HCT116 (cell line): Measurements from ENCODE around the gene TSR1. TPM values are rescaled to one million over a fixed set of nuclear protein-coding genes. Genes with fewer than 3 reads are reported as not detected.

Source experiments
- ATAC-seq: fragments of 200-7000 bp; cut with Tn5 transposase; 2 replicates; pipeline ENCODE4 v1.9.1; 2020; ENCODE audit warnings: mild to moderate bottlenecking, moderate library complexity
- BruUV-seq: library from RNA; stranded (reverse); fragments of 400-500 nt; replicated peaks from 2 replicates; lab custom pipeline; 2021; lab: Mats Ljungman, UMichigan
- CTCF ChIA-PET: fragments of 300-600 bp; sonication (Branson Sonifier 250); formaldehyde crosslinking; loops from one replicate; lab custom pipeline; 2021; ENCODE audit warnings: antibody characterized with exemption; lab: Charles Lee
- POLR2A ChIA-PET: fragments of 300-600, 350-600 bp; sonication (Branson Sonifier 250); formaldehyde crosslinking; loops from one replicate; lab custom pipeline; 2021; ENCODE audit warnings: antibody characterized with exemption; lab: Charles Lee
- RAD21 ChIA-PET, 2 experiments: fragments of 300-600 bp; sonication (Branson Sonifier 250); formaldehyde crosslinking; loops; one replicate each; lab custom pipeline; 2023; ENCODE audit warnings: low total read pairs in 2 of 2; ENCODE audit not compliant: uncharacterized antibody in 2 of 2, unreplicated experiment in 2 of 2, low non-redundant PET in 1 of 2; lab: Charles Lee
- DNase-seq: peaks from one replicate; pipeline ENCODE4 v3.0.0-alpha.2; 2010; ENCODE audit warnings: low read depth, low spot score
- H2AFZ ChIP-seq: fragments of 200-600 bp; shearing (Covaris generic), sonication (generic); 2 replicates; pipeline ENCODE4 v1.6.1; 2017; ENCODE audit warnings: low read depth, mixed run types, mixed read lengths, antibody characterized with exemption, low read length; ENCODE audit not compliant: poor library complexity, severe bottlenecking
- H3K27ac ChIP-seq: 2 replicates; pipeline ENCODE4 v1.5.1; 2012; ENCODE audit warnings: low read depth, low read length
- H3K27me3 ChIP-seq: fragments of 200-600 bp; sonication (generic); 2 replicates; pipeline ENCODE4 v1.6.1; 2016; ENCODE audit warnings: mixed run types, low read length, mixed read lengths; ENCODE audit not compliant: insufficient read depth
- H3K36me3 ChIP-seq, 2 experiments: fragments of 200-500 bp in 1 of 2; fragments of 200-600 bp in 1 of 2; sonication (Bioruptor generic) in 1 of 2; sonication (generic) in 1 of 2; 2 replicates each; pipeline versions ENCODE4 v1.5.1 to v1.6.1; 2014 to 2016; ENCODE audit warnings: low read length in 2 of 2, inconsistent platforms in 1 of 2, mixed read lengths in 1 of 2, mixed run types in 1 of 2; ENCODE audit not compliant: insufficient read depth in 2 of 2, control insufficient read depth in 1 of 2
- H3K4me1 ChIP-seq, 2 experiments: fragments of 200-600 bp in 1 of 2; sonication (generic) in 1 of 2; 2 replicates each; pipeline versions ENCODE4 v1.5.1 to v1.6.1; 2012 to 2017; ENCODE audit warnings: low read length in 2 of 2, inconsistent platforms in 1 of 2, mild to moderate bottlenecking in 1 of 2, mixed read lengths in 1 of 2, mixed run types in 1 of 2, moderate library complexity in 1 of 2; ENCODE audit not compliant: insufficient read depth in 2 of 2, control insufficient read depth in 1 of 2
- H3K4me2 ChIP-seq: fragments of 200-600 bp; sonication (generic); 2 replicates; pipeline ENCODE4 v1.6.1; 2017; ENCODE audit warnings: mixed run types, low read length, mixed read lengths
- H3K4me3 ChIP-seq, 2 experiments: fragments of 200-600 bp in 1 of 2; sonication (generic) in 1 of 2; replicated peaks in 1 of 2; 2 replicates each; pipeline ENCODE4 v1.5.1; 2011 to 2016; ENCODE audit warnings: low read length in 2 of 2, control low read depth in 1 of 2, low read depth in 1 of 2, mild to moderate bottlenecking in 1 of 2, mixed read lengths in 1 of 2, mixed run types in 1 of 2
- H3K79me2 ChIP-seq: fragments of 200-600 bp; sonication (generic); 2 replicates; pipeline ENCODE4 v1.6.1; 2017; ENCODE audit warnings: mild to moderate bottlenecking, mixed run types, low read length, moderate library complexity, mixed read lengths; ENCODE audit not compliant: insufficient read depth
- H3K9ac ChIP-seq: fragments of 200-600 bp; sonication (generic); 2 replicates; pipeline ENCODE4 v1.6.1; 2016; ENCODE audit warnings: low read length, mixed read lengths
- H3K9me2 ChIP-seq: fragments of 200-600 bp; sonication (generic), shearing (Covaris generic); 2 replicates; pipeline ENCODE4 v1.6.1; 2017; ENCODE audit warnings: mixed run types, mild to moderate bottlenecking, moderate library complexity; ENCODE audit not compliant: insufficient read depth
- H3K9me3 ChIP-seq, 2 experiments: fragments of 200-500 bp in 1 of 2; fragments of 200-600 bp in 1 of 2; sonication (Bioruptor generic) in 1 of 2; sonication (generic) in 1 of 2; 2 replicates each; pipeline ENCODE4 v1.6.1; 2014 to 2017; ENCODE audit warnings: low read length in 2 of 2, mixed read lengths in 2 of 2, inconsistent platforms in 1 of 2, low read depth in 1 of 2, mild to moderate bottlenecking in 1 of 2, mixed run types in 1 of 2, moderate library complexity in 1 of 2; ENCODE audit not compliant: control insufficient read depth in 1 of 2, insufficient read depth in 1 of 2
- H4K20me1 ChIP-seq: fragments of 200-600 bp; sonication (generic), shearing (Covaris generic); 2 replicates; pipeline ENCODE4 v1.6.1; 2017; ENCODE audit warnings: mixed run types, mild to moderate bottlenecking, moderate library complexity; ENCODE audit not compliant: insufficient read depth
- ATF3 ChIP-seq: IDR thresholded peaks from 2 replicates; pipeline ENCODE4 v1.6.1; 2012
- CTCF ChIP-seq, 3 experiments: fragments of 200-600 bp in 1 of 3; sonication (generic) in 1 of 3; IDR thresholded peaks in 2 of 3; conservative IDR thresholded peaks in 1 of 3; 2 replicates each; pipeline ENCODE4 v1.5.1; 2012 to 2017; ENCODE audit warnings: low read depth in 2 of 3, low read length in 2 of 3, antibody characterized with exemption in 1 of 3, borderline replicate concordance in 1 of 3, control low read depth in 1 of 3, mild to moderate bottlenecking in 1 of 3, mixed read lengths in 1 of 3, mixed run types in 1 of 3, moderate library complexity in 1 of 3; ENCODE audit not compliant: insufficient read depth in 1 of 3
- ELF1 ChIP-seq: IDR thresholded peaks from 2 replicates; pipeline ENCODE4 v1.6.1; 2012; ENCODE audit warnings: low read depth, borderline replicate concordance
- EZH2phosphoT487 ChIP-seq: fragments of 200-600 bp; IDR thresholded peaks from 2 replicates; pipeline ENCODE4 v1.6.1; 2018; ENCODE audit warnings: antibody characterized with exemption, borderline replicate concordance
- FOSL1 ChIP-seq: IDR thresholded peaks from 2 replicates; pipeline ENCODE4 v1.6.1; 2012; ENCODE audit warnings: low read depth
- MAX ChIP-seq: IDR thresholded peaks from 2 replicates; pipeline ENCODE4 v1.6.1; 2012
- REST ChIP-seq: IDR thresholded peaks from 2 replicates; pipeline ENCODE4 v1.6.1; 2012; ENCODE audit warnings: low read depth
- SP1 ChIP-seq: IDR thresholded peaks from 2 replicates; pipeline ENCODE4 v1.6.1; 2012; ENCODE audit warnings: low read depth
- SRF ChIP-seq: IDR thresholded peaks from 2 replicates; pipeline ENCODE4 v1.6.1; 2012; ENCODE audit warnings: low read depth
- TCF7L2 ChIP-seq: IDR thresholded peaks from 2 replicates; pipeline ENCODE4 v1.7.0; 2011; ENCODE audit warnings: borderline replicate concordance, inconsistent platforms; ENCODE audit not compliant: insufficient read depth, insufficient read length; ENCODE audit errors: extremely low read depth
- ZBTB33 ChIP-seq: IDR thresholded peaks from 2 replicates; pipeline ENCODE4 v1.6.1; 2011; ENCODE audit warnings: mild to moderate bottlenecking, low read length, moderate library complexity; ENCODE audit not compliant: insufficient replicate concordance; ENCODE audit errors: extremely low read depth
- ZFX ChIP-seq: fragments of 450-650 bp; IDR thresholded peaks from 2 replicates; pipeline ENCODE4 v1.6.1; 2017
- intact Hi-C: fragments of 100-400 bp; cut with micrococcal nuclease; formaldehyde crosslinking; loops from 2 replicates; pipeline ENCODE4 v1.10.0; 2022
- total RNA-seq: library from RNA; stranded (reverse); gene quantifications from one replicate; pipeline ENCODE4 v1.2.1, GENCODE V29; 2021; ENCODE audit not compliant: unreplicated experiment

Gene TSR1
- total RNA-seq, 1 experiment from 2014 or later, result 77.2 TPM

- H3K27ac ChIP-seq, result no peak overlapping the region
- no peak overlapping the region for H3K4me2 ChIP-seq
- ATAC-seq (no peak), DNase-seq (no peak)
- ChIA-PET CTCF (no interaction called here), RAD21 (no interaction called here), POLR2A (no interaction called here)
- H4K20me1 ChIP-seq, result no peaks in the 10 kb centered on the region
- no peaks in the 10 kb centered on the region for H3K9me3 ChIP-seq
- H3K36me3 ChIP-seq, result peaks cover 0 to 2% of the 10 kb centered on the region in 2 experiments; a peak in 2 of 4 replicates
- TF ChIP-seq ZBTB33, result no peak
- no peak for TF ChIP-seq ELF1
- TF ChIP-seq EZH2phosphoT487, result no peak
- TF ChIP-seq ATF3, result no peak
- no peak for TF ChIP-seq ZFX
- TF ChIP-seq REST, result no peak
- no peak for TF ChIP-seq CTCF (IDR thresholded peaks at IDR 0.05 in 2 of 3, conservative IDR thresholded peaks at IDR 0.05 in 1 of 3; ENCODE audit: borderline replicate concordance in 1 of 3, insufficient read depth in 1 of 3, low read depth in 2 of 3, low read length in 2 of 3)
- TF ChIP-seq MAX, result no peak
- TF ChIP-seq FOSL1, result no peak
- no peak for TF ChIP-seq SP1
- no peak for TF ChIP-seq SRF
- no peak for TF ChIP-seq TCF7L2
- no peaks in the 10 kb centered on the region for H3K9me2 ChIP-seq
- no peaks in the 10 kb centered on the region for H3K4me1 ChIP-seq
- no peak overlapping the region for H3K9ac ChIP-seq
- no peak overlapping the region for H3K4me3 ChIP-seq
- H3K27me3 ChIP-seq, result no peaks in the 10 kb centered on the region
- BruUV-seq, result no TSS peak
- no peak overlapping the region for H2AFZ ChIP-seq
- intact Hi-C loops, result no loop called here
- H3K79me2 ChIP-seq, result no peaks in the 10 kb centered on the region
Observed at GRCh38 chr17:2372180-2372579, 35.9 kb upstream of the TSR1 start.
